ACHN (cell line): ENCODE measurements around the gene KCNMA1.

ENCODE experiments used
- DNase-seq: peaks from one replicate; pipeline ENCODE4 v3.0.0-alpha.2; 2015
- in situ Hi-C: cut with HindIII; loops from 2 replicates; pipeline ENCODE4 v1.10.0; 2017; ENCODE audit warnings: low sequenced_read_pairs, low pct_ligation_motif_present, low pct_unique_long_range_greater_than_20kb

The KCNMA1 gene

DNA sequence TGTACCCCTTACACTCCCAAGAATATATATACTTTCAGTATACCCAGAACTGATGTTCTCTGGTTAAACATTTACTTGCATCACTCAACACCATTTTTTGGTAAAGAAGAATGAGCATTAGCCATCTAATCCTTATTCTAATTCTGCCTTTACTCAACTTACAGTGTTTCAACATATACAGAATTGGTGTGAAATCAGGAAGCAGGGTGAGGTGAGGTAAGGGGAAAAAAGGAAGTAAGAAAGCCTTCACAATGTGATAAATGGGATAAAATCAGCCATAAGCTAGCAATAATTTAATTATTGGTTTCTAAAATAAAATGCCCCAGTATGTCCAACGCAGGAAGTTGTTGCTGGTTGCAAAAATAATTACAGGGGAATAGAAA, 605.4 kb downstream of the KCNMA1 start:
- no peak for DNase-seq
- in situ Hi-C loops: no loop called here

DNA sequence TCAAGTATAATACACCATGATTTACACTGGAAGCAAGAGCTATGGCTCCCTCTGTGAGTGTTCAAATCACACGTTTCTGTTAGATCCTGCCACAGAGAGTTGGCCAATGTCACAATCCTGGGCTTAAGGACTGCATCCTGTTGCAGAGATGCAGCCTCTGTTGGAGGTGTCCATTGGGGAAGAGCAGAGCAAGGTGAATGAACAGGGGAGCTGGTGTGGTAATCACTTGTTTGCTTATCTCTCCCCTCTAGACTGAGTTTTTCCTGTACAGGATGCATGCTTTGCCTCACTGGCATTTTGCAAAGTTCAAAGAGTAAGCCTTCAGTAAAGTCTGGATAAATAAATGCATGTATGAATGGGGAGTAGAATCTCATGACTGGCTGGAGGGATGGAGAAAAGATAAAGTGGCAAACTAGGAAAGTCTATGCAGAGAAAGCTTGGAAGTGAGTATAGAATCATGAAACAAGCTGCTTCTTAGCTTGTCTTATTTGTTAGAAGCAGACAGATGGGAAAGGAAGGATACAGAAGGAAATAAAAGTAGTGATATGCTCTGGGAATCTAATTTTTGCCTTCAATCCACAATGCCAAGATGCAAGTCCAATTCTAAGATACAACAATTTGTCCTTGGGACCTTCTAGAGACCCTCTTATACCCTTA, 605.9 kb downstream of the KCNMA1 start:
- no peak for DNase-seq
- in situ Hi-C loops: no loop called here

DNA sequence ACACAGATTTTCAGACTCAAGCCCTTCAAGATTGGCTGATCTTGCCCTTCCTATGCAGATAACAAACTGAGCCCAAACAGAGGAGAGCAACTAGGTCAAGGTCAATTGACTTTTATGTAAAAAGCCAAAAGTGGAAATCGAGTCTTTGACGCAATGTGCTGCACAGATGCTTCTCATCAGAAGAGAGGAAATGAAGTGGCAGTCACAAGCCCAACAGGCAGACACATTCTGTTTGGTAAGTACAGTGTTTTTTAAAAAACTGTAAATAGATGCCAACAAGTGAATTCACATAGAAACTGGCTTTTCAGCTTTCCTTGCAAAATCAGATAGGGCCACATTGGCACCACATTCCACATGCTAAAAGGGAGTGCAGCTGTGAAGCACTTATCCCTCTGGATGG, 606.6 kb downstream of the KCNMA1 start:
- DNase-seq: no peak
- in situ Hi-C loops: no loop called here

DNA sequence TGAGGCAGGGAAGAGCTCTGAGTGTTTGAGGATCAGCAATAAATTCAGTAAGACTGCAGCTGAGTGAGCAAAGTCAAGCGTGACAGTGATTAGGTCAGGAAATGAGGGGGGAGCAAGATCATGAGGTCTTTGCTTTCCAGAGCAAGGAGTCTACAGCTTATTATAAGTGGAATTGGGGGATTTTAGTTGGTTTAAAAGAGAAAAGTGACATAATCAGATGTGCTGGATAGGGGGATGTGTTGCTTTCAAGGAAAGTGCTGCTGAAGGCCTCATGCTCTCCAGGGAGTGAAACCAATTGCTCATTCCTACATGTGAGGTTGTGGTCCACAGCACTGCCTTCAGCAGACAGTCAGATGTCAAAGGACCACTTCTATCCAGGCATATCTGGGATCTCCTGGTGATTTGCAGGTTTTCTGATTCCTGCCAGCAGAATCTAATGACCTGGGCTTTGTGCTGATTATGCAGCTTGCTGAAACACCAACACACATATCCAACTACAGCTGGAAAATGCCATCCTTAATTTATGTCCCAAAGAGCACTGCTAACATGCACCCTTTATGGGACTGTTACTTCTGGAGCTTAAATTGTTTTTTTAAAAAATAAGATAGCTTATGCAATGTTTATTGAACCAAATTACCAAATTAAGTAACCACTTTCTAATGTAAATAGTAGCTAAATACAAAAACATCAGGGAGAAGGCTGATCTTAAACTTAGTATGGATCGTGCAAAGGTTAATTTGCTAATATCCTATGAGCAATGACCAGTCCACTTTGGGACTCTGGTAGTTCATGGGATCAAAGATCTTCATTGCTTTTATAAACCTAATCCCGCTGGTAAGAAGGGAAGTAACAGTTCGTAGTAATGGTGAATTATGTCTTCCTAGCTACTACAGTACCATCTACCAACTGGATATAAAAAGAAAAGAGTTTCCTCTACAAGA, 607.6 kb downstream of the KCNMA1 start:
- no peak for DNase-seq
- in situ Hi-C loops: no loop called here

DNA sequence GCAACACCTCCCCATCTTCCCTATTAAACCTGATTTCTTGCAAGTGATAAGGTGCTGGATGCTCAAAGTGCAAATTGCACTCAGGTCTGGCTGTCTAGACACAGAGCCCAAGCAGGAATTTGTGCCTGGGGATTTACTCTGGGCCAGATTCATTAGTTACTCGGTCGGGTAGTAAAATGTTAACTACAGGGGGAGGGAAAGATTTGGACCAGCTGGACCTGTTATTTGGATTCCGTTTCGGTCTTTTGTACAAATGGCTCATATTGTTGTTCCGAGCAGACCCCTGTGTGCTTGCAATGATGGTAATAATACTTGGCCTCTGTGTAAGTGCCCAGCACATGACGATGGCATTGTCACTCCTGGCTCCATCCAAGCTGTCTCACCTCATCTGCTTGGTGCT, 609.6 kb downstream of the KCNMA1 start:
- DNase-seq: no peak
- in situ Hi-C loops: no loop called here

DNA sequence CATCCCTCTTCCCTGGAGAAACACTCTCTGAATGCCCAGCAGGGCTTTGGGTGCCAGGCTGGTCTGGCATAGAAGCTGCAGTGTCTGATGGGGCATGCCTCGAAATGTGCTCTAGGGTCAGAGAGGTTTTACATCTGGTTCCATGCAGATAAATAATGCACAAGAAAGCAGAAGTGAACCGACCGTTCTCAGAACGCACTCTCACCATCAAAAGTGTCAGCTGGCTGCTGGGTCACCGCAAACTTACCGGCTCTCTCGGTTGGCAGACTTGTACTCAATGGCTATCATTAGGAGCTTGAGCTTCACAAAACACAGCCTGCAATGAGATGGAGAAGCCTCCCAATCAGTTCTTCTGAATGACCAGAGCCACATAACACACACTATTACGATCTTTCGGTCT, 610.0 kb downstream of the KCNMA1 start:
- in situ Hi-C loops: no loop called here
- DNase-seq: no peak

DNA sequence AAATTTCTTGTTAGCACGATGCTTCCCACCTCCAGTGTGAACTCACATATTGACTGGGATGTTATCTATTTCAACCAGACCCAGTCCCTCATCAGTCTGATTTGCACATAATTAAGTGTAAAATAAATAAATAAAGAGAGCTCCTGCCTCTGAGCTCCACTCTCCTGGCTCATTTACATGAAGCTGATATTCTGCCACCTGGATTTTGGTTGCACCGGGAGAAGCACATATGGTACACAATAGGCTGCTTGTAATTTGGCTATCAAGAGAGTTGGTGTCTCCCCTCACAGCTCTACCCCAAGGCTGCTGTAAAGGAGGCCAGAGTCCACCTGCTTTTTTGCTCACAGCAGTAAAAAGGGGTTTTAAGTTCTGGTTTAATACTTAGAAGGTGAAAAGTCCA, 610.5 kb downstream of the KCNMA1 start:
- in situ Hi-C loops: no loop called here

DNA sequence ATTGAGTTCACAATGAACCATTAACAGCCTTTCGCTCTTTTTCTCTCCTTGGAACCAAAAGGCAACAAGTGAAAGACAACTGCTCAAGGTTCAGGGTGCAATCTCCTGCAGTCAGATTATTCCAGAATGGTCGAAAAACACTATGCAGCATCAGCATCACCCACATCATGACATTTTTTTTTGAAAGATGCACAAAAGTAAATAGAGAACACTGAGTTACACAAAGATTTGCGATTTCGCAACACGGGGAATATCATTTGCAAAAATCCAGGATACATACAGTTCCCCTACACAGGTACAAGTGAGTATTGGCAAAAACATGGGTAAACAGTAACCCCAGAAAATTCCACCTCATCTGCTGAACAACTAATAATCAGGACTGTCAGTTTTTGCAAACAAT, 611.5 kb downstream of the KCNMA1 start:
- no peak for DNase-seq
- in situ Hi-C loops: no loop called here

More for the DNA sequence above, 610.5 kb downstream of the KCNMA1 start:
- DNase-seq: no peak

DNA sequence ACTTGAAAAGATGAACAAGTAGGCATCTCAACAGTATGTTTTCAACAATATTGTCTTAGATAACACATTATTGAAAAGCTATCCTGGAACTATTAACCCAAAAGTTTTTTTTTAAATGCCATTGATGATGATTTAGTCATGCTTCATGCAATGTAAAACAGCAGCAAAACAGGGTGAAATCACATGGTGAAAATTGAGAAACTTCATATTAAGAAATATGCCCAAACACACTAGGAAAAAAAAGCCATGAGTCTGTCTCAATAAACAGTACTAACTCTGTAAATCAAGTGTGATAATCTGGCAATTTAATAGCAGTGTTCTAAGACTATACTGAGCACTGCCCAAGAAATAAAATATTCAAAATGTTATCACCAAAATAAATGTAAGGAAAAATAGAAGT, 613.1 kb downstream of the KCNMA1 start:
- in situ Hi-C loops: no loop called here
- no peak for DNase-seq

DNA sequence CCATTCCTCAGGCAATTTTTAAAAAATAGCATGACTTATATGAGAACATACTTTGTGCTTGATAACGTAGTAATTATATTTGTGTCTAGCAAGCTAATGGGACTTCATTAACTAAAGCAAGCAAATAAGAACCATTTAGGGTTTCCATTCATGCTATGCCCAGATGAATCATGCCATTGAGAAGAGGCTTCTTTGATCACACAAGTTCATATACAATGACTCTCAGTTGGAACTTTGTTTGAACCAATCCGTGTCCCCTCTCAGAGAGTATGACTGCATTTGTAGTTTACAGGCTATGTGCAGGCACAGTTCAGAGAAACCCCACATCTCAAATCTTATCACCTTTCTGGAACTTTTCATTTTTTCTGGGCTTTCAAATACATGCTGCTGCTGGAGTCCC, 614.2 kb downstream of the KCNMA1 start:
- in situ Hi-C loops: no loop called here
- DNase-seq: no peak

DNA sequence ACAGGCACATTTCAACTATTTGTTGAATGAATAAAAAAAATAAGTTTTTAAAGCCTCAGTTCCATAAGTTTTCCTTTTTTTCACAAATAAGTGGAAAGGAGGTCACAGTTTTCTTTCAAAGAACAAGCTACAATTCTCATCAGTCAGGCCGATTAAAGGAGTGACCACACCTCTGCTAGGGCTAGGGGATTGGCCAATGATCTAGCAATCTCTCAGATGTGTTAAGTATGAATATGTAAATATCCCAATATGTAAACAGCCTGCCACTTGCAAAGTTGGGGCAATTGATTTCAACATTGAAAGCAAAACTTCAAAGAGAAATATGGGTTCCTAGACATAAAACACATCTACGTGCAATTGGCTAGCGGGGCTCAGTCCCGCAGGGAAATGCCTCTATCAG, 614.9 kb downstream of the KCNMA1 start:
- DNase-seq: no peak
- in situ Hi-C loops: no loop called here

DNA sequence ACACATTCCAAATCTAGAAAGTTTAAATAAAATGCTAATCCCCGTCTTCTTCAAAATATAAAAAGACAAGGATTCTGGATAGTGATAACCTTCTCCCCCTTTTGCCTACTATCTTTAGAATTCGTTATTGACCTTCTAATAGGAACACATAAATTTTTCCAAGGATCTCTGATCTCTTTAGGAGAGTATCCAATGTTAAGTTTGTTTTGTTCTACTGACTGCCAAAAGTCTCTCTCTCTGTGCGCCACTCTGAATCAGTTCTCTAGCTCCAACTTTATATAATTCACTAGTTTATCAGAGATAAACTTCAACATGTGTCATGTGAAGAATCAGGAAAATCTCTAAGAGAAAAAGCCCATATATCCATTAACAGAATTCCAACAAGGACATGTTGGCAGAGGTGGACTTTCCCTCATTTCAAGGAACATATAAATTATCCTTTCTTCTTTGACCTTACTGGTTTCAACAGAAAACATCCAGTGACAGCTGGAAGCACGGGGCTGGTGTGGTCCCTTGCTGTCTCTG, 615.6 kb downstream of the KCNMA1 start:
- in situ Hi-C loops: no loop called here
- no peak for DNase-seq

DNA sequence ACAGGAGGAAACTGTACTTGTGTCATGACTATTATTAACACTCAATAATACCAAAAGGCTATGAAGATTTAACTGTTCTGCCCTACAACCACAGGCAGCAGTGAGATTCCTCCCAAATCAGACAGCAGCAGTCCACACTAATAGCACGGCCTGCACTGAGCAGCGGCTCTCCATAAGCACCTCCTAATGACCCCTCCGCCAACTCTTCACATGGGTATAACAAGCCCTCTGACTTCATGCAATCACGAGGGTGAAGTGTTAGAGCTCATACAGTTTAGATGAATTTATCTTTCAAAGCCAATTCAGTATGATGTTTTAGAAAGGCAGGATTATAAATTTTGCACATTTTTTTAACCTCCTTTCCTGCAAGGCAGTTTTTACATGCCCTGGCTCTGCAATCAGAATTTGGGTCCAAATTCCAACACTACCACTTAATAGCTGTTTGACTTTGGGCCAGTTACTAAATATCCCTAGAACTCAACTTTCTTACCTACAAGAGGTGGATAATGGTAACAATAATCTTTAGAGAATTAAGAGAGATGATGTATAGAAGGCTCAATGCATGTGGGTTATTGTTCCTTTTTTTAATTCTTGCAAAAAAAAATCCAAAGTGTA, 617.1 kb downstream of the KCNMA1 start:
- no peak for DNase-seq

DNA sequence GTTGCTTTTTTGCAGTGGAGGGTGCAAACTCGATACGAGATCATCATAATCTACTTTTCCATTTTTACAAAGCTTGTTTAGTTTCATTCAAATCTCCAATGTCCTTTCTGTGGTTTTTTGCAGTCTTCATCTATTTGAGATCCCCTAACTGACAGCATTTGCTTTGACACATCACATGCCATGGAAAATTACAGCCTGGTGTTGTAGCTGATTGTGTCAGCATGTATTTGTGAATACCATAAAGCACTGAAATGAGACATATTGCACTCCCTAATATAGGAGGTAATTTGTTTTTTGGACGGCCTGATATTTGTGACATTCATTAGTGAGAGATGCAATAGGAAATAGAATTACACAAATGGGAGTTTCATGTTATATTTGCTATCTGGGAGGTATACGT, 620.8 kb downstream of the KCNMA1 start:
- in situ Hi-C loops: no loop called here
- no peak for DNase-seq

More for the DNA sequence above, 617.1 kb downstream of the KCNMA1 start:
- in situ Hi-C loops: no loop called here

DNA sequence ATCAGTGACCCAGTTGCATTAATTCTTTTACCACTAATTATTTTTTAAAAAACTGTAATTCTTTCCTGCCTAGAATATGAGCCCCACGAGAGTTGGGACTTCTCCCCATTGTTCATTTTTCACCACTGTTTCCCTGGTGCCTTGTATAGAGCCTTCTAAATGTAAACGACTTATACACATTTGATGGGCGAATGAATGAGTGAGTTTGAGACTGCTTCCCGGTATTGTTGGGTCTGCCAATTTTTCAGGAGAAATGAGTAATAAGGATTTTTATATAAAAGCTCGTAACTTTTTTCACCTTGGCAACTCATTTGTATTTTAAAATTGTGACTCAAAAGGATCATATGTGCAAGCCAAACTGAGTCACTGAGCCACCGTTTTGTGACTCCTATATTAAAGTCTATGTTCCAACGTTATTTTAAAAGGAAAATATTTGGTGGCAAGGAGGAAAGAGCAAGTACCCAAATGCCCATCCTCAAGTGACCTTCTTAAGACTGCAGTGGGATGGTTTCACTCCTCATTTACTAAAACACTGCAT, 621.3 kb downstream of the KCNMA1 start:
- DNase-seq: no peak
- in situ Hi-C loops: no loop called here

DNA sequence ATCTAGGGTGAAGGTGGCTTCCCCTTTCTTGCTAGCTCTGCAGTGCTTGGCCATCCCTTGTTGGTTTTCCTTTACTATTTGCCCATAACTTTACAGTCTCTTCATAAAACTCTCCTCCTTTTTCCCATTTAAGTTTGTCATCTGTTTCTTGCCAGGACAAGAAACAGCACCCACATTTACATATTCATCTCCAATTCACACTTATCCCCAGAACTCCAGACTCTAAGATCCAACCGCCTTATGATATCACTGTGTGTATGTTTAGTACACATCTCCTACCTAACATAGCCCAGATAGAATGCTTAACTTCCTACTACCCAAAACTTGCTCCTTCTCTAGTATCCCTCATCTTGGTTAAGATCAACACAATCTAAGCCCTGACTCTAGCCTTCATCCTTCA, 622.2 kb downstream of the KCNMA1 start:
- DNase-seq: no peak
- in situ Hi-C loops: no loop called here

DNA sequence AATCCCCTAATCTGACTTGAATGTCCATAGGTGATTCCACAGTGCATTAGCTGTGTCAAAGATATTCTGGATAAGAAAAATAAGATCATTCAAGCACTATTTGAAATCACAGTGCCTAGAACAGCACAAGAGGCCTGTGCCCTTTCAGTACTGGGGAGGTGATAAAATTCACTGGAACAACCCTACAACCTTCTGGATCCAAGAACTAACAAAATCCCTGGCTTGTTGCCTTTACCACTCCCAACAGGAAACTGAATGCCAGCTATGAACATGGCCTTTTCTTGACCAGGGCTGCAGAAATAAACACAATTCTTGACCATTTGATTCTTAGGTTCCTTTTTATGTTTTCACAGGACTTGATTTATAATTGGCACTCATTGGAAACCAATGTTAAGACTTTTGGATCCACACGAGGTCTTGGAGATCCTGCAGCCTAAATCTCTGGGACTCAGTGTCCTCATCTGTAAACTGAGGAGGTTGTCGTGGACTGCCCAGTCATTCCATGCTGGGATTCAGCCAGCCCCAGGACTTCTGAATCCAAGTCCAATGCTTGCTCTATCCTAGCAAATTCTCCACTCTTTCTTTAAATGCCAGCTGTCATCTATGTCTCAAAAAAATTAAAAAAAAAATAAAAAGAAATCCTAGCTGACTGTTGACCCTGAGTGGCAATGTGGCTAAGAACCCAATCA, 624.7 kb downstream of the KCNMA1 start:
- in situ Hi-C loops: no loop called here
- no peak for DNase-seq

DNA sequence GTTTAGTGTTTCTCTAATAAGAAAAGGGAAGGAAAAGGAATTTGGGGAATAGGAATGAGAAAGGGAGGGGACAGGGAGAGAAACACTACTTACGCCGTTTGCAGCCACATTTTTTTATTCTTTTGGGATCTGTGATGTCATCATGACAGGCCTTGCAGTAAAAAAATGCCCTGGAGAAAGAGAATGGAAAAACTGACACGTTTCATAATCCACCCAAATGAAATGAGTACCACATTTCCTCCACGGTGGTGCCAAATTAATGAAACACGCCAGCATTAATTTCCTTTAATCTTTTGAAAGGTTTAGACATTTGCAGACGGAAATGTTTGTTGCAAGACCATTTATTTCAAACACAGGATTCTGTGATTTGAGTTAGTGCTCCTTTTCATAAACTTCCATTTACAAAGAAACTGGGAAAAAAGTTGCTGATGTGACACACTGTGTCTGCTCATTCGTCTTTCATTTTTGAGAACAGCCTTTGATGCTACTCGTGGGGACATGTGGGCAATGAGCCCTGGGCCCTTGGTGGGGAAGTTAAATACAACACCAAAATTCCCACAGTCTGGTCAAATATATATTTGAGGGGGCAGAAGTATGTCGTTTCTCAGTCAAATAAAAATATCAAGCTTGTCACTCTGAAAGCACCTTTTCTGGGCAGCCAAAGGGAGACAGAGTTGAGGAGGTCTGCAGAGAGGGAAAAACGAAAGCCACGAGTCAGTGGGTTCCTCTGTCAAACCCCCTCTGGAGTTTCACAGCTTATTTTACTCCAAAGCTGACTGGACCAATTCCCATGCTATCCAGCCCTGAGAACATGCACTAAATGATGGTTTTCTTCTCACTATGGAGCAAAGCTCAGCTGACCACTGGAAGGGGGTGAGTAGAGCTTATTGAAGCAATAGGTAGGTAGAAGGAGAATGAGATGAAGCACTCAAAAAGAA, 625.5 kb downstream of the KCNMA1 start:
- DNase-seq: no peak
- in situ Hi-C loops: no loop called here
